Nephron (organoid): ENCODE data around the gene MAMLD1.

Experiments used
- H3K27ac Mint-ChIP-seq, 3 experiments: 2 replicates each; pipeline ENCODE4 v1.8.0; 2020; ENCODE audit warnings: mixed read lengths in 3 of 3, mild to moderate bottlenecking in 2 of 3, moderate library complexity in 1 of 3
- H3K27me3 Mint-ChIP-seq: 2 replicates; pipeline ENCODE4 v1.8.0; 2021; ENCODE audit warnings: low read depth, mild to moderate bottlenecking, moderate library complexity, mixed read lengths
- H3K36me3 Mint-ChIP-seq: 2 replicates; pipeline ENCODE4 v1.8.0; 2020; ENCODE audit warnings: low read depth, mixed read lengths
- H3K4me1 Mint-ChIP-seq: 2 replicates; pipeline ENCODE4 v1.8.0; 2020; ENCODE audit warnings: mixed read lengths
- H3K4me3 Mint-ChIP-seq, 3 experiments: 2 replicates each; pipeline ENCODE4 v1.8.0; 2020; ENCODE audit warnings: mild to moderate bottlenecking in 3 of 3, mixed read lengths in 3 of 3, moderate library complexity in 2 of 3
- H3K9me3 Mint-ChIP-seq: 2 replicates; pipeline ENCODE4 v1.8.0; 2020; ENCODE audit warnings: mixed read lengths
- TF ChIP-seq, protein P1 (sequence below), 3 experiments: fragments of 200-600 bp; sonication (generic); IDR thresholded peaks; one replicate each; pipeline ENCODE4 v1.5.0; 2021; ENCODE audit warnings: antibody characterized with exemption in 3 of 3; ENCODE audit not compliant: unreplicated experiment in 3 of 3

MAMLD1 gene

DNA sequence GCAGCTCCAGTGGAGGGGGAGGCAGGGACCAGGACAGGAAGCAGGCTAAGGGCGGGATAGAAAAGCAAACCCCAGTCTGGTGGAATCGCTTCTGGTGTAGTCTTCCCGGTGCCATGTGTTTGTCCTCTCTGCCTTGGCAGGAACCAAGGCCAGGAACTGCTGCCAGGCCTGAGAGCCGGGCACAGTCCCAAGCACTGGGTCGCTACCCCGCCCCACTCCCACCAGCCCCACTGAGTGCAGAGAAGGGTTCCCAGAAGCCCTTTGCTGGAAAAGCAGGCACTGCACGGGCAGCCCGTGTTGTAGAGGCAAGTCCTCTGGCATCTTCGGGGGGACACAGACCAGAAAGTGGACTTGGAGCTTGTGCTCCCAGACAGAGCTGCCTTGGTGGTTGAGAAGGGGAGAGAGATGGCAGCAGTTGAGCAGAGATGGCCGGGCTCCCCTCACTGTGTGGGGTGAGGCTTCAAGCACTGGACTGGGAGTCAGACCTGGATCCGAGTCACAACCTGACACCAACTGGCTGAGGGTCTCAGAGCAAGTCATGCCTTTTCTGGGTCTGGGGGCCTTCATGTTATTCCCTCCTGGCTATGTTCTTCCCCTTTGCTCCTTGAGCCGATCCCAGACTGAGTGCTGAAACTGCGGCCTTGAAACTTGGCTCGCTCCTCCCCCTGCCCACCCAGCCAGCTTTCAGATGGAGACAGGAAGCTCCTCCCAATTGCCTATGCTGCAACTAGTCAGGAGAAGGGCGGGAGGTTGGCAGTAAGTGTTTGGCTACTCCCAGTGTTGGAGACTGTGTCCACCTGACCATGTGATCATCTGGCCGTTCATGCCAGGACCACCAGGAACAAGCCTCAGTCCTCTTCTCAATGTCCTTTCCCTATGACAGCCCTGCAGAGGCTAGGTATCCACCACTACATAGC is 145.6 kb downstream of the MAMLD1 start:
- H3K4me1 Mint-ChIP-seq, result peaks cover 19% of the 10 kb centered on the region
- H3K27ac Mint-ChIP-seq, result peak overlapping the region in 2 of 3 experiments; percentile 91 to 95
- H3K36me3 Mint-ChIP-seq, result no peaks in the 10 kb centered on the region
- H3K27me3 Mint-ChIP-seq, result peaks cover 3% of the 10 kb centered on the region
- TF ChIP-seq, protein P1, sequence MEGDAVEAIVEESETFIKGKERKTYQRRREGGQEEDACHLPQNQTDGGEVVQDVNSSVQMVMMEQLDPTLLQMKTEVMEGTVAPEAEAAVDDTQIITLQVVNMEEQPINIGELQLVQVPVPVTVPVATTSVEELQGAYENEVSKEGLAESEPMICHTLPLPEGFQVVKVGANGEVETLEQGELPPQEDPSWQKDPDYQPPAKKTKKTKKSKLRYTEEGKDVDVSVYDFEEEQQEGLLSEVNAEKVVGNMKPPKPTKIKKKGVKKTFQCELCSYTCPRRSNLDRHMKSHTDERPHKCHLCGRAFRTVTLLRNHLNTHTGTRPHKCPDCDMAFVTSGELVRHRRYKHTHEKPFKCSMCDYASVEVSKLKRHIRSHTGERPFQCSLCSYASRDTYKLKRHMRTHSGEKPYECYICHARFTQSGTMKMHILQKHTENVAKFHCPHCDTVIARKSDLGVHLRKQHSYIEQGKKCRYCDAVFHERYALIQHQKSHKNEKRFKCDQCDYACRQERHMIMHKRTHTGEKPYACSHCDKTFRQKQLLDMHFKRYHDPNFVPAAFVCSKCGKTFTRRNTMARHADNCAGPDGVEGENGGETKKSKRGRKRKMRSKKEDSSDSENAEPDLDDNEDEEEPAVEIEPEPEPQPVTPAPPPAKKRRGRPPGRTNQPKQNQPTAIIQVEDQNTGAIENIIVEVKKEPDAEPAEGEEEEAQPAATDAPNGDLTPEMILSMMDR (IDR thresholded peaks at IDR 0.05; ENCODE audit: unreplicated experiment in 3 of 3), result no peak
- H3K4me3 Mint-ChIP-seq, result no peak overlapping the region
- H3K9me3 Mint-ChIP-seq, result peaks cover 6% of the 10 kb centered on the region

DNA sequence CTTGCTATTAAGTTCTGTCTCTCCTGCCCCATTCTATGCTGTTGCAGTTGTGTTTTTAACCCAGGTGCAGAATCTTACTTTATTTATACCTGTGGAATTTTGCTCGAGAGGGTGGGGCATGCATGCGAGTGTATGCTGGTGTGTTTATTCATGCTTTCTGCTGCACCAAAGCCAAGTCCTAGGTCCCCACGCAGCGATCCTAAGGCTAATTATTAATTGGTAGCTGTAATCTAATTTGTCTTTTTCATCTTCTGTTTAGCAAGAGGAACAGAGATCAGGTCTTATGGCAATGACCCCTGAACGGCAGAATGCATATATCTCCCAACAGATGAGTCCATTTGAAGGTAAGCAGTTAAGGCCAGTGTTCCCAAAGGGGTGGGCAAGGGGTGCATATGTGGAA is 146.6 kb downstream of the MAMLD1 start:
- H3K27ac Mint-ChIP-seq, result peak overlapping the region in 2 of 3 experiments; percentile 44 to 95
- H3K27me3 Mint-ChIP-seq, result peaks cover 3% of the 10 kb centered on the region
- H3K9me3 Mint-ChIP-seq, result peaks cover 6% of the 10 kb centered on the region
- peaks cover 14% of the 10 kb centered on the region for H3K4me1 Mint-ChIP-seq
- H3K36me3 Mint-ChIP-seq, result no peaks in the 10 kb centered on the region
- H3K4me3 Mint-ChIP-seq, result no peak overlapping the region
- TF ChIP-seq, protein P1 (IDR thresholded peaks at IDR 0.05; ENCODE audit: unreplicated experiment in 3 of 3), result no peak

DNA sequence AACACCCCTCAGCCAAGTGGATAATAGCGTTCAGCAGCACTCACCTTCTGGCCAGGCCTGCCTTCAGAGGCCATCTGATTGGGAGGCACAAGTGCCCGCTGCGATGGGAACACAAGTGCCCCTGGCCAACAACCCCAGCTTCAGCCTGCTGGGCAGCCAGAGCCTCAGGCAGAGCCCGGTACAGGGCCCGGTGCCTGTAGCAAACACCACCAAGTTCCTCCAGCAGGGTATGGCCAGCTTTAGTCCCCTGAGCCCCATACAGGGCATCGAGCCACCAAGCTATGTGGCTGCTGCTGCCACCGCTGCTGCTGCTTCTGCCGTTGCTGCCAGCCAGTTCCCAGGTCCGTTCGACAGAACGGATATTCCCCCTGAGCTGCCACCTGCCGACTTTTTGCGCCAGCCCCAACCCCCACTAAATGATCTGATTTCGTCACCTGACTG is 149.4 kb downstream of the MAMLD1 start:
- peaks cover 14% of the 10 kb centered on the region for H3K9me3 Mint-ChIP-seq
- H3K27me3 Mint-ChIP-seq, result peaks cover 14% of the 10 kb centered on the region
- TF ChIP-seq, protein P1 (IDR thresholded peaks at IDR 0.05; ENCODE audit: unreplicated experiment in 3 of 3), result no peak
- no peaks in the 10 kb centered on the region for H3K36me3 Mint-ChIP-seq
- H3K4me3 Mint-ChIP-seq, result no peak overlapping the region
- H3K27ac Mint-ChIP-seq, result no peak overlapping the region
- peaks cover 8% of the 10 kb centered on the region for H3K4me1 Mint-ChIP-seq

DNA sequence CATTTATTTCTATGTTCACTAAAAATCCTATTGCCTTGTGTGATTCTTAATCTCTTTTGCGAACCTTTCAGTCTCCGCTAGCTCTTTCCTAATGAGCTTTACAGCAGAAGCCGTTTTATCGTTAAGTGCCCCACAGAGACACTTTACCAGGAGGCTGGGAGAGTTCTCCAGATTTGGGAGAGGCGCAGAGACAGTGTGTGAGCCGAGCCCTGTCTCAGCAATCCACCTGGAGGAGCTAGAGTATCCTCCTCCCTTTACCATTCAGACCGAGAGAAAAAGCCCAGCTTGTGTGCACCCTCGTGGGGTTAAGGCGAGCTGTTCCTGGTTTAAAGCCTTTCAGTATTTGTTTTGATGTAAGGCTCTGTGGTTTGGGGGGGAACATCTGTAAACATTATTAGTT is 150.4 kb downstream of the MAMLD1 start:
- Mint-ChIP-seq H3K9me3 (peaks cover 14% of the 10 kb centered on the region), H3K36me3 (no peaks in the 10 kb centered on the region), H3K4me3 (no peak overlapping the region), H3K4me1 (peaks cover 8% of the 10 kb centered on the region), H3K27me3 (peaks cover 14% of the 10 kb centered on the region), H3K27ac (no peak overlapping the region)
- TF ChIP-seq, protein P1 (IDR thresholded peaks at IDR 0.05; ENCODE audit: unreplicated experiment in 3 of 3), result no peak

DNA sequence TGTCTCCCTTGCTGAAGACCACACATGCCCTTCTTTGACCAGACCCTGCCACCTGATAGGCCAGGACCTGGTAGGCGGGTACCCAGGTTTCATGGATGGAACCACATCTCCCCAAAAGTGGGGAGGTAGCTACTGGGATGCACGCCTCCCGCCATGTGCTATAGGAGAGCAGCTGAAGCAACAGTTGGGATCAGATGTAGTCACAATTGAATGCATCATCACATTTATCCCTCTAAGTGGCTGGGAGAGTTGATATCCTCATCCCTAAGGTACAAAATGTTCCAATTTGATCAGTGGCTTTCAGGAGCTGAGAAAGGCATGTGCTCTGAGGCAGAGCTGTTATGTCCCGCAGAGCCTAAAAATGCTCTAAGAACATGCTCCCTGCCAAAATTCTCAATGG is 151.3 kb downstream of the MAMLD1 start:
- peaks cover under 1% of the 10 kb centered on the region for H3K4me1 Mint-ChIP-seq
- no peak overlapping the region for H3K27ac Mint-ChIP-seq
- no peaks in the 10 kb centered on the region for H3K36me3 Mint-ChIP-seq
- peaks cover 14% of the 10 kb centered on the region for H3K27me3 Mint-ChIP-seq
- no peak overlapping the region for H3K4me3 Mint-ChIP-seq
- TF ChIP-seq, protein P1 (IDR thresholded peaks at IDR 0.05; ENCODE audit: unreplicated experiment in 3 of 3), result no peak
- H3K9me3 Mint-ChIP-seq, result peaks cover 14% of the 10 kb centered on the region
